Epithelial cell of umbilical artery (primary cell): ENCODE data around the gene AKAP8. TPM values are rescaled to one million over a fixed set of nuclear protein-coding genes. Genes with fewer than 3 reads are reported as not detected.

Source experiments
- total RNA-seq: library from RNA; depleted of rRNA; stranded (reverse); fragments of >200 nt; gene quantifications from 2 replicates; pipeline ENCODE4 v1.2.3, GENCODE V29; 2014

The AKAP8 gene
- 15.7 and 19.5 TPM in 2 replicates for total RNA-seq

DNA sequence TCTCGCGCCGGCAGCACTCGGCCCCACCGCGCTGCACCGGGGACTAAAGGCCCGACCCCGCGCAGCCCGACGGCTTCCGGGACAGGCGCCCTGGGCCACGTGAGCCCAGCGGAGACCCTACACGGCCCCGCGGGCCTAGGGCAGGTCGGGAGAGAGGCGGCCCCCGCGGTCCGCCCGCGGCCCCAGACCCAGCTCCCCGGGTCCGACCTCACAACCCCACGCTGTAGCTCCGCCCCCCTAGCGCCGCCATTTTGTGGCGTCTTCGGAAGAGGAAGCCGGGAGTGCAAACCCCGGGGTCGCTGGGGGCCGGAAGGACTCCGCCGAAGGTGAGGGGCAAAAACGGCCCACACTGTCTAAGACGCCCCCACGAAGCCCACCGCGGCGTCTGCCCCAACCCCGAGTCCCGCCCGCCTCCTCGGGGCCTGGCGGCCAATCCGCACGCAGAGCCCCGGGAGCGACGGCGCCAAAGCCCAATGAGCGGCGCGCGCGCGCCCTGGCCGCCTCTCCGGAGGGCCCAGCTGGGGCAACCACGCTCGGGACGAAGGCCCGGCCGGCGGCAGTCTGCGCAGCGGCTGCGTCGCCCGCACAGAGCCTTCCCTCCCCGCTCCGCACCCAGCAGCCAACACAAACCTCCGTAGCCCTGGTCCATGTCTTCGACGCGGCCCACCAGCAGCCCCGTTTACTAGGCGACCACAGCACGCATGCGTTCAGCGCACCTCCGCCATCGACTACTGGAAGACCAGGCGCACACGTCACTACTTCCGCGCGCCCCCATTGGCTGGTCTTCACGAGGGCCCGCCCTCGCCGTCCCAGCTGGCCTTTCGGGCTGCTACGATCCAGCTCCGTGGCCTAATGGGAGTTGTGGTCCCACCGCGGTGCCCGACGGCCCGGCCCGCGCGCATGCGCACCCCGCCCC is at the start of gene AKAP8:
Gene AKAP8, minus strand, starts transcription at position 705 of the 916 bp plus-strand sequence. Its CDS starts 56 bp downstream, at position 649.

DNA sequence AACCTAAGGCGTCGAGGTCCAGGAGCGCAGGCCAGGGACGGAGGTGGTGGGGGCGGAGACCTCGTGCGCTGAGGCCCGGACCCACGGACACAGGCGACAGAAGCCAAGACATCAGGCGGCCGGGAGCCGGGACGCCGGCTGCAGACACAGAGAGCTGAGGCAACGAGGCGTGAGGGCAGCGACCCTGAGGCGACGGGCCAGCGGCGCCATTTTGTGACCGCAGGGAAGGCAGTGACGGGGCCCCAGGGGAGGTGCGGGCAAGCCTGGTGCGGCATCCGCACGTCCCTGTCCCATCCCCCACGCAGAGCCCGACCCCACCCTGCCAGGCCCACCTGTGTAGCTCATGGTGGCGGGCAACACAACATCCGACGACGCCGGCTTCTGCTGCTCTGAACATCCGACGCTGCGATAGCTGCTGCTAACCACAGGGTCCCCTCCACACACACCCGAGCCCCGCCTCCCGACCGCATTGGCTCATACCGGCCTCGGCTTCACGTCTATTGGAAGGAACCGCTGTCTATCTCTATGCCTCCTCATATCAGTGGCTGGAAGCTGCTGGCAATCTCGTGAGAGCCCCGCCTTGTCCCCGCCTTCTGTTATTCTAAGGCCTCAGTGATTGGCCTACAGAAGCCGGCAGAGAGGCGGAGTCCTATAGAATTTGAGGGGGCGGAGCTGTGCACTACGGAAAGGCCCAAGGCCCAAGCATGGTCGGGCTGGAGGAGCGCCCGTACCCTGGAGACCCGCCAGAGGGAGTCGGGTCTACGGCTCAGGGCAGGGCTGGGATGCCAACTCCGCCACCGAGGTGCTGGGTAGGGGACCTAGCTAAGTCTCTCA is 39.2 kb upstream of the AKAP8 start, which contains the start of gene AKAP8L:
Gene AKAP8L, minus strand, starts transcription at position 410 of the 834 bp plus-strand sequence. Its CDS starts 65 bp downstream, at position 345.

DNA sequence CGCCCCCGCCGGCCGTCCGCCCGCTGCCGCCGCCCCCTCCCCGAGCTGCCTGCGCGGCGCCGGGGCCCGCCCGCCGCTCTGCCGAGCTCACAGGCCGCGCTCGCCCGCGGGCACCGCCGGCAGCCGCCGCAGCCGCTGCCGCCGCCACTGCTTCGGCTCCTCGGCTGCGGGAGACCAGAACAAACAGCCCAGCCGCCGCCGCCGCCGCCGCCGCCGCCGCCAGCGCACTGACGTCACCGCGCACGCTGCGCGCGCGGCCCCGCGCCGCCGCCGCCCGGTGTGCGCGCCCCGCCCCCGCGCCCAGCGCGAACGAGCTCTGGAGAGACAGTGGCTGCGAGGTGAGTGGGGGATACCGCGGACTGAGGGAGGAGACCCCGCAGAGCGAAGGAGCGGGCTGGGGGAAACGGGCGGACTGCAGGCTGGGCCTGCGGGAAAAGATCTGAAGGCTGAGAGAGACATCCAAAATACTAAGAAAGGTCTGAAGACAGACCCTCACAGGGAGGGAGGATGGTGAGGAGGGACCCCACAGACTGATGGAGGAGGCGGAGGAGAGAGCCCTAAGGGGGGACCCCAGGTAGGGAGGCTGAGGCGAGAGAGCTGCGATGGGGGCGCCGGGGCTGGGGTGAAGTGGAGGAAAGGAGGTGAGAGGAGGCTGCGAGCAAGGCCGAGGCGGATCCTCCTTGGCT is 47.1 kb downstream of the AKAP8 start, which contains the start of gene BRD4:
Gene BRD4, minus strand, starts transcription at position 229 of the 686 bp plus-strand sequence. CDS start 59,440 bp downstream, outside the sequence.

Other genes starting within 250 kb of the AKAP8 start
- gene NOTCH3, start 178.8 kb downstream of the AKAP8 start, total RNA-seq: 0.61 and 2.9 TPM in 2 replicates
- 0.15 TPM in 1 of 2 replicates, not detected in the other for gene EPHX3, start 147.3 kb downstream of the AKAP8 start, total RNA-seq
- 7.4 and 10.1 TPM in 2 replicates for gene BRD4, start 47.2 kb downstream of the AKAP8 start, total RNA-seq
- 51.3 and 60.6 TPM in 2 replicates for gene AKAP8L, start 39.2 kb upstream of the AKAP8 start, total RNA-seq
- gene WIZ, start 70.2 kb upstream of the AKAP8 start, total RNA-seq: 4.0 and 5.2 TPM in 2 replicates
- gene RASAL3, start 84.8 kb upstream of the AKAP8 start, total RNA-seq: 2.1 and 2.9 TPM in 2 replicates
- not detected in 2 replicates for gene PGLYRP2, start 99.7 kb upstream of the AKAP8 start, total RNA-seq
- gene CYP4F22, start 128.7 kb upstream of the AKAP8 start, total RNA-seq: not detected in 2 replicates
- gene CYP4F8, start 235.4 kb upstream of the AKAP8 start, total RNA-seq: not detected in 2 replicates